WERI-Rb-1 (cell line): Measurements from ENCODE around the gene SPRY4.

Source experiments
- DNase-seq: peaks from one replicate; pipeline ENCODE4 v3.0.0-alpha.2; 2020
- H3K27ac ChIP-seq: fragments of 250-450 bp; sonication (Bioruptor Pico); 2 replicates; pipeline ENCODE4 v1.5.1; 2020; ENCODE audit warnings: mild to moderate bottlenecking, moderate library complexity
- H3K27me3 ChIP-seq: fragments of 250-450 bp; sonication (Bioruptor Pico); 2 replicates; pipeline ENCODE4 v1.5.1; 2021; ENCODE audit warnings: mild to moderate bottlenecking, low read depth, moderate library complexity; ENCODE audit not compliant: insufficient read depth, severe bottlenecking
- H3K36me3 ChIP-seq: fragments of 250-450 bp; sonication (Bioruptor Pico); 2 replicates; pipeline ENCODE4 v1.5.1; 2020; ENCODE audit warnings: mild to moderate bottlenecking, moderate library complexity
- H3K4me3 ChIP-seq: 2 replicates; pipeline ENCODE4 v1.5.1; 2011; ENCODE audit warnings: low read depth, mild to moderate bottlenecking, control low read depth, low read length
- H3K9me3 ChIP-seq: fragments of 250-450 bp; sonication (Bioruptor Pico); 2 replicates; pipeline ENCODE4 v1.5.1; 2021; ENCODE audit warnings: mild to moderate bottlenecking, moderate library complexity; ENCODE audit not compliant: severe bottlenecking
- TF ChIP-seq, protein P1 (sequence below): IDR thresholded peaks from 2 replicates; pipeline ENCODE4 v1.5.1; 2011; ENCODE audit warnings: low read depth, mild to moderate bottlenecking, control low read depth, inconsistent platforms, low read length

SPRY4 gene

GRCh38 chr5:142312399-142312798 is 12.4 kb downstream of the SPRY4 start:
- no peak for DNase-seq
- Histone ChIP-seq H3K27ac (no peak overlapping the region), H3K4me3 (no peak overlapping the region), H3K36me3 (no peaks in the 10 kb centered on the region), H3K9me3 (no peaks in the 10 kb centered on the region), H3K27me3 (no peaks in the 10 kb centered on the region)
- TF ChIP-seq, protein P1, sequence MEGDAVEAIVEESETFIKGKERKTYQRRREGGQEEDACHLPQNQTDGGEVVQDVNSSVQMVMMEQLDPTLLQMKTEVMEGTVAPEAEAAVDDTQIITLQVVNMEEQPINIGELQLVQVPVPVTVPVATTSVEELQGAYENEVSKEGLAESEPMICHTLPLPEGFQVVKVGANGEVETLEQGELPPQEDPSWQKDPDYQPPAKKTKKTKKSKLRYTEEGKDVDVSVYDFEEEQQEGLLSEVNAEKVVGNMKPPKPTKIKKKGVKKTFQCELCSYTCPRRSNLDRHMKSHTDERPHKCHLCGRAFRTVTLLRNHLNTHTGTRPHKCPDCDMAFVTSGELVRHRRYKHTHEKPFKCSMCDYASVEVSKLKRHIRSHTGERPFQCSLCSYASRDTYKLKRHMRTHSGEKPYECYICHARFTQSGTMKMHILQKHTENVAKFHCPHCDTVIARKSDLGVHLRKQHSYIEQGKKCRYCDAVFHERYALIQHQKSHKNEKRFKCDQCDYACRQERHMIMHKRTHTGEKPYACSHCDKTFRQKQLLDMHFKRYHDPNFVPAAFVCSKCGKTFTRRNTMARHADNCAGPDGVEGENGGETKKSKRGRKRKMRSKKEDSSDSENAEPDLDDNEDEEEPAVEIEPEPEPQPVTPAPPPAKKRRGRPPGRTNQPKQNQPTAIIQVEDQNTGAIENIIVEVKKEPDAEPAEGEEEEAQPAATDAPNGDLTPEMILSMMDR = no peak

DNA sequence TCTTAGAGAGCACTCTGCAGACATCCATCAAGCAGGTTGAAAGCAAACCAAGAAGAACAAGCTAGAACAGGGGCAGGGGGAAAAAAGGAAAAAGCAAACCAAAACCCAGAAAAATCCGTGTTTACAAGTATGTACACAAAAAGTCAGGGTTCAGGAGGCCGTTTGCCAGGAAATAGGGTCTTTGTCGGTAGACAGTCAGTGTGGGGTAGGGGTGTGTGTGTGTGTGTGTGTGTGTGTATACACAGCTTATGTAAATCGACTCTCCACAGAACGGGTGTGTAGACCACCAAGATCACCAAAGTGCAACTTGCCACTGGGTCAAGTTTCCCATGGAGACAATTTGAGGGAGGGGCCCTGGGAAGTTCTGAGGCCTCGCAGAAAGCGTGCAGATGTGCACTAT is 13.1 kb downstream of the SPRY4 start:
- TF ChIP-seq, protein P1 = no peak
- H3K4me3 ChIP-seq = no peak overlapping the region
- no peaks in the 10 kb centered on the region for H3K36me3 ChIP-seq
- no peaks in the 10 kb centered on the region for H3K27me3 ChIP-seq
- H3K9me3 ChIP-seq = no peaks in the 10 kb centered on the region
- no peak overlapping the region for H3K27ac ChIP-seq
- no peak for DNase-seq

DNA sequence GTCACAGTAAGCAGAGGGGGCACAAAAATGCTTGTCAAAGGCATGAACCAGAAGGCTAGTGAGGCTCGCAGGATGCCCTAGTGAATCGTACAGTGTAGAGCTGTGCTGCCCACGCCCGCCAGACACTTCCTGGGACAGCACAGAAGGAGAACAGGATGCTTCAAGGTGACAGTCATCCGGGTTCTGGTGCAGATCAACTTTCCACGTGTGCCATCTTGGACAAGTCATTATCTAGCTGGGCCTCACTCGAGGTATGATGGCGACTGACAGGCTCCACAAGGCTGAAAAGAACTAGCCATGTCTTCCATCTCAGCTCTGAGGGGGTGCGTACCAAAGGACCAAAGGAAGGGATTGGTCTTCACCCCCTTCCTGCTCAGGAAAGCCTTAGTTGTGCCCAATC is 14.0 kb downstream of the SPRY4 start:
- H3K4me3 ChIP-seq = no peak overlapping the region
- TF ChIP-seq, protein P1 = no peak
- H3K9me3 ChIP-seq = no peaks in the 10 kb centered on the region
- H3K36me3 ChIP-seq = no peaks in the 10 kb centered on the region
- H3K27ac ChIP-seq = no peak overlapping the region
- H3K27me3 ChIP-seq = no peaks in the 10 kb centered on the region
- no peak for DNase-seq

DNA sequence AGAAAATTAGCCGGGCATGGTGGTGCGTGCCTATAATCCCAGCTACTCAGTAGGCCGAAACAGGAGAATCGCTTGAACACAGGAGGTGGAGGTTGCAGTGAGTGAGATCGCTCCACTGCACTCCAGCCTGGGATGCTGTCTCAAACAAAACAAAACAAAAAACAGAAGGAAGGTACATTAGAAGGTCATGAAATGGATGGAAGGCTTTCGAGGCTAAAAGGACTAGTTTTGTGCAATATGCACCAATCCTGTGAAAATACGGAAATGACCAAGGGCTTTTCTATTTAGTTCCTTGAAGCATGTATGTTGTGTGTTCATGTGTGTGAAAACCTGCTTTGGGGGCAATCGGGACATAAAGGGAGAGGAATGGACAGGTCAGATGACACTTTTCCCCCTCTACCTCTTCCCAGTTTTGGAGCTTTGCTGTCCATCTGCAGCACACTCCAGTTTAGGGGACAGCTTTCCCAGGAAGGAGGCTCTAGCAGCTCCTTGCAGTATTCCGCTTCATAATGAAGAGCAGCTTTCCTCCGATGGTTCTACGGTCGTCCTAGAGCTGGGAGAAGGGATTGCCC is 15.0 kb downstream of the SPRY4 start:
- Histone ChIP-seq H3K27ac (no peak overlapping the region), H3K4me3 (no peak overlapping the region), H3K27me3 (no peaks in the 10 kb centered on the region), H3K36me3 (no peaks in the 10 kb centered on the region), H3K9me3 (no peaks in the 10 kb centered on the region)
- TF ChIP-seq, protein P1 = no peak
- DNase-seq = no peak

DNA sequence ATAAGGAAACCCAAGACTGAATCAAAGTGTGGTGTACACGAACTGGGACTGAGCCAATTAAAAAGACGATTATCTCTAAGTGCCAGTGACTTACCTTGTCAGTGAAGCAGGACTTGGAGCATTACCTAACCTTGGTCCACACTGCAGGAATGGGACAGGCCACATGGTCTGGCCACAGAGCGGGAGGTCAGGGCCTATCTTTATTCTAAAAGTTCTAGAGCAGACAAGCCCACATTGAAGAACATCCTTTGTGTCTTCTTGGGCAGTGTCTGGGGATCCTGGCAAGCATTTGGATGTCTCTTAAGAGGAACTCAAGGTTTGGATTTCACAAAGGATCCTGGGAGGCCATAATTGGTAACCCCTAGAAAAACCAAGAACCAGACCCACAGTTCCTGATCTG is 16.5 kb downstream of the SPRY4 start:
- Histone ChIP-seq H3K27me3 (no peaks in the 10 kb centered on the region), H3K36me3 (no peaks in the 10 kb centered on the region), H3K27ac (no peak overlapping the region), H3K9me3 (no peaks in the 10 kb centered on the region), H3K4me3 (no peak overlapping the region)
- TF ChIP-seq, protein P1 = no peak
- no peak for DNase-seq
